A549 (cell line): ENCODE measurements around the gene CCNQ. TPM values are rescaled to one million over a fixed set of nuclear protein-coding genes. Genes with fewer than 3 reads are reported as not detected.

ENCODE experiments used
- ATAC-seq, 2 experiments: fragments of 200-7000 bp in 1 of 2; fragments of >200 bp in 1 of 2; cut with Nextera tagmentation in 1 of 2; cut with Tn5 transposase in 1 of 2; 3 replicates each; pipeline versions ENCODE4 v1.8.0 to v1.9.1; 2018 to 2020; ENCODE audit warnings: mild to moderate bottlenecking in 1 of 2, moderate library complexity in 1 of 2
- CTCF ChIA-PET: fragments of 300-600 bp; sonication (Branson Sonifier 250); formaldehyde crosslinking; extraction: SDS; loops from one replicate; lab custom pipeline; 2021; ENCODE audit warnings: antibody characterized with exemption, inconsistent platforms; lab: Yijun Ruan, JAX
- POLR2A ChIA-PET: fragments of 350-600 bp; formaldehyde crosslinking; extraction: SDS; loops from one replicate; lab custom pipeline; 2021; ENCODE audit warnings: antibody characterized with exemption, inconsistent platforms; lab: Yijun Ruan, JAX
- DNase-seq, 2 experiments: peaks; one replicate each; pipeline versions ENCODE4 v3.0.0 to v3.0.0-alpha.2; 2011 to 2016; ENCODE audit warnings: low read depth in 1 of 2, low spot score in 1 of 2
- FAIRE-seq: peaks from 2 replicates; lab custom pipeline; 2011; peaks lifted over from hg19 to GRCh38; lab: Jason Lieb, UNC
- H3K27ac ChIP-seq, 2 experiments: fragments of >200 bp; sonication (Bioruptor Twin); formaldehyde crosslinking; 3 replicates each; pipeline ENCODE4 v1.5.1; 2016 to 2017
- H3K4me1 ChIP-seq: fragments of >200 bp; sonication (Bioruptor Twin); formaldehyde crosslinking; 3 replicates; pipeline ENCODE4 v1.6.1; 2016
- H3K4me2 ChIP-seq: fragments of >200 bp; sonication (Bioruptor Twin); formaldehyde crosslinking; 3 replicates; pipeline ENCODE4 v1.6.1; 2016
- H3K4me3 ChIP-seq: fragments of >200 bp; sonication (Bioruptor Twin); formaldehyde crosslinking; 3 replicates; pipeline ENCODE4 v1.5.1; 2016
- H3K9me3 ChIP-seq: fragments of >200 bp; sonication (Bioruptor Twin); formaldehyde crosslinking; 3 replicates; pipeline ENCODE4 v1.6.1; 2016
- CBX8 ChIP-seq: fragments of 200-600 bp; sonication (generic); IDR thresholded peaks from 2 replicates; pipeline ENCODE4 v1.6.1; 2016
- CHD2 ChIP-seq: fragments of 150-350 bp; IDR thresholded peaks from 2 replicates; pipeline ENCODE4 v1.6.1; 2014; ENCODE audit warnings: low read length; ENCODE audit not compliant: partially characterized antibody
- FOSL2 ChIP-seq, 2 experiments: fragments of 450-650 bp in 1 of 2; fragments of >200 bp in 1 of 2; sonication (Bioruptor Twin) in 1 of 2; formaldehyde crosslinking; IDR thresholded peaks; 2 replicates each; pipeline versions ENCODE4 v1.5.0 to v1.6.1; 2016 to 2020; ENCODE audit warnings: mild to moderate bottlenecking in 1 of 2, moderate library complexity in 1 of 2
- GATA3 ChIP-seq: IDR thresholded peaks from 2 replicates; pipeline ENCODE4 v1.6.1; 2012; ENCODE audit warnings: borderline replicate concordance
- HEYL ChIP-seq: fragments of 250-450 bp; sonication (Bioruptor Pico); IDR thresholded peaks from 2 replicates; pipeline ENCODE4 v1.8.0; 2021; ENCODE audit warnings: mild to moderate bottlenecking, moderate library complexity
- HOXA7 ChIP-seq: fragments of 250-450 bp; sonication (Bioruptor Pico); IDR thresholded peaks from 2 replicates; pipeline ENCODE4 v1.5.0; 2020; ENCODE audit warnings: mild to moderate bottlenecking, moderate library complexity
- MAFK ChIP-seq: fragments of 450-650 bp; IDR thresholded peaks from 2 replicates; pipeline ENCODE4 v1.6.1; 2014; ENCODE audit not compliant: partially characterized antibody
- NFE2L2 ChIP-seq: fragments of 150-350 bp; conservative IDR thresholded peaks from 2 replicates; pipeline ENCODE4 v1.6.1; 2014; ENCODE audit warnings: low read length
- PBX3 ChIP-seq: IDR thresholded peaks from 2 replicates; pipeline ENCODE4 v1.6.1; 2012
- POLR2AphosphoS2 ChIP-seq: conservative IDR thresholded peaks from 2 replicates; pipeline ENCODE4 v1.6.1; 2012; ENCODE audit warnings: low read length, improper control_type of control experiment, inconsistent platforms
- RAD21 ChIP-seq, 2 experiments: fragments of >200 bp in 1 of 2; sonication (Bioruptor Twin) in 1 of 2; formaldehyde crosslinking in 1 of 2; IDR thresholded peaks in 1 of 2; conservative IDR thresholded peaks in 1 of 2; 2 replicates in 1 of 2; 3 replicates in 1 of 2; pipeline ENCODE4 v1.6.1; 2012 to 2018; ENCODE audit warnings: inconsistent platforms in 1 of 2
- RARB ChIP-seq: fragments of 250-450 bp; sonication (Bioruptor Pico); IDR thresholded peaks from 2 replicates; pipeline ENCODE4 v1.8.0; 2021; ENCODE audit warnings: mild to moderate bottlenecking, moderate library complexity
- SMC3 ChIP-seq: fragments of >200 bp; sonication (Bioruptor Twin); formaldehyde crosslinking; IDR thresholded peaks from 3 replicates; pipeline ENCODE4 v1.6.1; 2018; ENCODE audit warnings: inconsistent platforms
- SREBF2 ChIP-seq: fragments of 450-650 bp; IDR thresholded peaks from 2 replicates; pipeline ENCODE4 v1.6.1; 2014; ENCODE audit warnings: mild to moderate bottlenecking, moderate library complexity
- ZSCAN20 ChIP-seq: fragments of 250-450 bp; sonication (Bioruptor Pico); IDR thresholded peaks from 2 replicates; pipeline ENCODE4 v1.8.0; 2022; ENCODE audit warnings: mild to moderate bottlenecking, moderate library complexity
- WGBS: methylation state at CpG from one replicate; pipeline ENCODE4 v1.1.6; 2017; ENCODE audit errors: missing lambda C conversion rate; 5-methylcytosine and 5-hydroxymethylcytosine counted together
- polyA plus RNA-seq, 4 experiments: library from polyadenylated mRNA; depleted of rRNA in 3 of 4; stranded (reverse); fragments of >200 nt; fragmentation: RNase III in 1 of 4; extraction: RNeasy Plus Mini Kit Qiagen cat#74134 plus additional on column Dnase treatment in 1 of 4; gene quantifications; 2 replicates in 3 of 4; 3 replicates in 1 of 4; pipeline ENCODE4 v1.2.3, GENCODE V29; 2011 to 2017
- TF ChIP-seq, protein P1 (sequence below): fragments of >200 bp; sonication (Bioruptor Twin); formaldehyde crosslinking; IDR thresholded peaks from 3 replicates; pipeline ENCODE4 v1.5.1; 2016
- TF ChIP-seq, protein P2 (sequence below): fragments of 150-350 bp; IDR thresholded peaks from 2 replicates; pipeline ENCODE4 v1.6.1; 2014; ENCODE audit warnings: low read depth, mild to moderate bottlenecking, low read length

CCNQ gene
- polyA plus RNA-seq, 2 of the 4 experiments (the other 2 are of a cell fraction): 25.6 to 32.0 TPM

GRCh38 chrX:153635788-153636668 lies 37.1 kb upstream of the CCNQ start:
- 78% methylated on average over 10 of the region's 21 CpGs for WGBS
- Histone ChIP-seq H3K27ac (no peak overlapping the region), H3K4me3 (no peak overlapping the region), H3K4me1 (no peaks in the 10 kb centered on the region), H3K9me3 (no peaks in the 10 kb centered on the region), H3K4me2 (no peak overlapping the region)
- ATAC-seq (peak; percentile 82 to 98), FAIRE-seq (peak; percentile 99), DNase-seq (peak; percentile 69 to 79)
- TF ChIP-seq, protein P1, sequence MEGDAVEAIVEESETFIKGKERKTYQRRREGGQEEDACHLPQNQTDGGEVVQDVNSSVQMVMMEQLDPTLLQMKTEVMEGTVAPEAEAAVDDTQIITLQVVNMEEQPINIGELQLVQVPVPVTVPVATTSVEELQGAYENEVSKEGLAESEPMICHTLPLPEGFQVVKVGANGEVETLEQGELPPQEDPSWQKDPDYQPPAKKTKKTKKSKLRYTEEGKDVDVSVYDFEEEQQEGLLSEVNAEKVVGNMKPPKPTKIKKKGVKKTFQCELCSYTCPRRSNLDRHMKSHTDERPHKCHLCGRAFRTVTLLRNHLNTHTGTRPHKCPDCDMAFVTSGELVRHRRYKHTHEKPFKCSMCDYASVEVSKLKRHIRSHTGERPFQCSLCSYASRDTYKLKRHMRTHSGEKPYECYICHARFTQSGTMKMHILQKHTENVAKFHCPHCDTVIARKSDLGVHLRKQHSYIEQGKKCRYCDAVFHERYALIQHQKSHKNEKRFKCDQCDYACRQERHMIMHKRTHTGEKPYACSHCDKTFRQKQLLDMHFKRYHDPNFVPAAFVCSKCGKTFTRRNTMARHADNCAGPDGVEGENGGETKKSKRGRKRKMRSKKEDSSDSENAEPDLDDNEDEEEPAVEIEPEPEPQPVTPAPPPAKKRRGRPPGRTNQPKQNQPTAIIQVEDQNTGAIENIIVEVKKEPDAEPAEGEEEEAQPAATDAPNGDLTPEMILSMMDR: peak; percentile 41; the same call in 2 of the 3 replicates
- TF ChIP-seq RAD21 (conservative IDR thresholded peaks at IDR 0.05 in 1 of 2, IDR thresholded peaks at IDR 0.05 in 1 of 2) (peak in 1 of 2 experiments; percentile 34; a peak in 2 of 5 replicates), FOSL2 (IDR thresholded peaks at IDR 0.05) (no peak), FOSL2 (CRISPR knock-in tag; IDR thresholded peaks at IDR 0.05) (no peak)
- ChIA-PET POLR2A (no interaction called here), CTCF (interaction anchor here (0.7 to 3.2 kb wide), 27 partner anchors 10 to 693 kb away, joined by 3 to 33 read pairs (median 4); partner anchors contain the start of genes DUSP9 and SLC6A8)

- no peaks in the 10 kb centered on the region for H3K9me3 ChIP-seq
- H3K4me3 ChIP-seq: no peak overlapping the region
- FAIRE-seq (no peak), DNase-seq (no peak), ATAC-seq (no peak)
- H3K4me2 ChIP-seq: no peak overlapping the region
- ChIA-PET CTCF (interaction anchor here (0.7 to 3.2 kb wide), 13 partner anchors 10 to 87 kb away, joined by 3 to 33 read pairs (median 4); partner anchors contain the start of gene DUSP9), POLR2A (no interaction called here)
- H3K4me1 ChIP-seq: no peaks in the 10 kb centered on the region
- 82% methylated on average over 6 of the region's 6 CpGs for WGBS
- TF ChIP-seq, protein P1: no peak
- TF ChIP-seq CHD2 (no peak), SREBF2 (no peak), SMC3 (no peak), HEYL (CRISPR knock-in tag) (no peak), PBX3 (no peak), POLR2AphosphoS2 (no peak), FOSL2 (IDR thresholded peaks at IDR 0.05) (no peak), FOSL2 (CRISPR knock-in tag; IDR thresholded peaks at IDR 0.05) (no peak), GATA3 (no peak), ZSCAN20 (no peak), MAFK (no peak), NFE2L2 (no peak), HOXA7 (CRISPR knock-in tag) (no peak), RARB (CRISPR knock-in tag) (no peak), CBX8 (no peak)
- TF ChIP-seq, protein P2, sequence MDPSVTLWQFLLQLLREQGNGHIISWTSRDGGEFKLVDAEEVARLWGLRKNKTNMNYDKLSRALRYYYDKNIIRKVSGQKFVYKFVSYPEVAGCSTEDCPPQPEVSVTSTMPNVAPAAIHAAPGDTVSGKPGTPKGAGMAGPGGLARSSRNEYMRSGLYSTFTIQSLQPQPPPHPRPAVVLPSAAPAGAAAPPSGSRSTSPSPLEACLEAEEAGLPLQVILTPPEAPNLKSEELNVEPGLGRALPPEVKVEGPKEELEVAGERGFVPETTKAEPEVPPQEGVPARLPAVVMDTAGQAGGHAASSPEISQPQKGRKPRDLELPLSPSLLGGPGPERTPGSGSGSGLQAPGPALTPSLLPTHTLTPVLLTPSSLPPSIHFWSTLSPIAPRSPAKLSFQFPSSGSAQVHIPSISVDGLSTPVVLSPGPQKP: no peak
- no peak overlapping the region for H3K27ac ChIP-seq
These were observed 36.4 kb upstream of the CCNQ start for GRCh38 chrX:153635388-153635787.
